Fibroblast of lung (primary cell): ENCODE measurements around the gene OGFR. TPM values are rescaled to one million over a fixed set of nuclear protein-coding genes. Genes with fewer than 3 reads are reported as not detected.

Experiments used
- DNase-seq, 2 donors: peaks; one replicate each; pipeline versions ENCODE4 v3.0.0 to v3.0.0-alpha.2; 2010; ENCODE audit warnings: low read depth in 2 of 2
- H2AFZ ChIP-seq: 2 replicates; pipeline ENCODE4 v1.5.1; 2012; ENCODE audit warnings: low read length, control low read depth, inconsistent platforms
- H3K27ac ChIP-seq: 2 replicates; pipeline ENCODE4 v1.5.1; 2011; ENCODE audit warnings: low read length, control low read depth; ENCODE audit not compliant: insufficient read depth
- H3K27me3 ChIP-seq: 2 replicates; pipeline ENCODE4 v1.5.1; 2011; ENCODE audit warnings: mild to moderate bottlenecking, low read length; ENCODE audit not compliant: control insufficient read depth, insufficient read depth
- H3K36me3 ChIP-seq: 2 replicates; pipeline ENCODE4 v1.5.1; 2011; ENCODE audit warnings: low read length; ENCODE audit not compliant: control insufficient read depth, insufficient read depth
- H3K4me1 ChIP-seq: 2 replicates; pipeline ENCODE4 v1.5.1; 2011; ENCODE audit warnings: low read length; ENCODE audit not compliant: control insufficient read depth, insufficient read depth; ENCODE audit errors: extremely low read depth
- H3K4me2 ChIP-seq: 2 replicates; pipeline ENCODE4 v1.5.1; 2011; ENCODE audit warnings: low read length, control low read depth; ENCODE audit not compliant: insufficient read depth; ENCODE audit errors: extremely low read depth
- H3K4me3 ChIP-seq, 4 experiments: fragments of 200-600 bp in 1 of 4; sonication (generic) in 1 of 4; replicated peaks in 1 of 4; 2 replicates each; pipeline ENCODE4 v1.5.1; 2011 to 2016; ENCODE audit warnings: low read length in 4 of 4, low read depth in 3 of 4, mild to moderate bottlenecking in 3 of 4, control low read depth in 2 of 4, inconsistent platforms in 1 of 4, mixed read lengths in 1 of 4; ENCODE audit not compliant: insufficient read depth in 1 of 4; ENCODE audit errors: control extremely low read depth in 1 of 4
- H3K79me2 ChIP-seq: 2 replicates; pipeline ENCODE4 v1.5.1; 2012; ENCODE audit warnings: mild to moderate bottlenecking, low read length, inconsistent platforms; ENCODE audit not compliant: control insufficient read depth, insufficient read depth
- H3K9ac ChIP-seq: 2 replicates; pipeline ENCODE4 v1.5.1; 2011; ENCODE audit warnings: mild to moderate bottlenecking, low read length, control low read depth; ENCODE audit not compliant: insufficient read depth
- H3K9me3 ChIP-seq: 2 replicates; pipeline ENCODE4 v1.5.1; 2012; ENCODE audit warnings: low read depth, low read length; ENCODE audit not compliant: control insufficient read depth, insufficient read depth
- H4K20me1 ChIP-seq: 2 replicates; pipeline ENCODE4 v1.5.1; 2011; ENCODE audit warnings: low read length; ENCODE audit not compliant: control insufficient read depth, insufficient read depth; ENCODE audit errors: extremely low read depth
- EZH2 ChIP-seq: IDR thresholded peaks from 2 replicates; pipeline ENCODE4 v1.5.1; 2012; ENCODE audit warnings: low read length, control low read depth, mild to moderate bottlenecking; ENCODE audit errors: missing control alignments
- polyA plus RNA-seq, 2 donors: library from polyadenylated mRNA; depleted of rRNA in 1 of 2; stranded (reverse) in 1 of 2; unstranded in 1 of 2; fragments of >200 nt; gene quantifications; 2 replicates each; pipeline ENCODE4 v1.2.1, GENCODE V29; 2011 to 2012; ENCODE audit warnings: missing spikeins in 1 of 2
- total RNA-seq: library from RNA; depleted of rRNA; stranded (reverse); fragments of >200 nt; gene quantifications from 2 replicates; pipeline ENCODE4 v1.2.1, GENCODE V29; 2014
- TF ChIP-seq, protein P1 (sequence below), 2 donors: IDR thresholded peaks in 1 of 2; conservative IDR thresholded peaks in 1 of 2; 1 replicate in 1 of 2; 2 replicates in 1 of 2; pipeline ENCODE4 v1.5.1; 2011 to 2012; ENCODE audit warnings: low read length in 2 of 2, control low read depth in 1 of 2, inconsistent platforms in 1 of 2, low read depth in 1 of 2, mild to moderate bottlenecking in 1 of 2

Gene OGFR
- total and polyA plus RNA-seq, 2 donors (not counting 1 experiment from before 2014, with no cell fraction given): 19.7 to 34.0 TPM

DNA sequence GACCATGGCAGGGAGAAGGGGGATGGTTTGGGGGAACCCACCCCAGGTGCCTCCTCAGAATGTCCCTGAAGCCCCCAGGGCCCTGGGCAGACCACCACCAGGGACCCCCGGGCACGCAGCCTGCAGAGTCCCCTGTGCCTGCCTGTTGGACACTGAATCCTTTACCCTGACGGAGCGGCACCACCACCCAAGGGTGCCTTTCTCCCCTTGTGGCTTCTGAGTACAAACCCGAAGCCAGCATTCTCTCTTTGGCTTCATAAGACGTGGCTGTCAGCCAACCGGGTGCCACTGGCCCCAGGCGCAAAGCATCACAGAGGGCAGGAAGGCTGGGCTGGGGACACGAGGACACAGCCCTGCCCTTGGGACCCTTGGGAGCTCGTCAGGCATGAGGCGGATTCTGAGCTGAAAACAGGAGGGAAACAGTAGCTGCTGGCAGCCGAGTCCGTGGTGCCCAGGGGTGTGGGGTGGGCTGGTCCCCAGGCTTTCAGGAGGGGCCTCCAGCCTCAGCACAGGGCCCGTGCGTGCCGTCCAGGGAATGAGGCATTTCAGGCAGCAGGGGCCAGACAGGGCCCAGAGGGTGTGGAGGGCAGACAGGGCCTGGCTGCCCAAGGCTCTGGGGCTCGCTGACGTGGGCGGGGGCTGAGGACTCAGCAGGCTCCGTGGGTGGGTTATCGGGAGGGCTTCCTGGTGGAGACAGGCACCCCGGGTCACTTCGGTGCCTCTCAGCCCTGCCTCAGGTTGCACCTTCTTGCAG is 15.8 kb downstream of the OGFR start:
- peaks cover 9% of the 10 kb centered on the region for H3K27me3 ChIP-seq
- no peak overlapping the region for H3K4me2 ChIP-seq
- no peaks in the 10 kb centered on the region for H3K79me2 ChIP-seq
- H3K4me3 ChIP-seq: no peak overlapping the region
- H3K9me3 ChIP-seq: no peaks in the 10 kb centered on the region
- H3K27ac ChIP-seq: no peak overlapping the region
- no peaks in the 10 kb centered on the region for H3K36me3 ChIP-seq
- H4K20me1 ChIP-seq: no peaks in the 10 kb centered on the region
- DNase-seq: no peak
- H3K4me1 ChIP-seq: peaks cover 16% of the 10 kb centered on the region
- no peak overlapping the region for H3K9ac ChIP-seq
- H2AFZ ChIP-seq: no peak overlapping the region
- TF ChIP-seq, protein P1, sequence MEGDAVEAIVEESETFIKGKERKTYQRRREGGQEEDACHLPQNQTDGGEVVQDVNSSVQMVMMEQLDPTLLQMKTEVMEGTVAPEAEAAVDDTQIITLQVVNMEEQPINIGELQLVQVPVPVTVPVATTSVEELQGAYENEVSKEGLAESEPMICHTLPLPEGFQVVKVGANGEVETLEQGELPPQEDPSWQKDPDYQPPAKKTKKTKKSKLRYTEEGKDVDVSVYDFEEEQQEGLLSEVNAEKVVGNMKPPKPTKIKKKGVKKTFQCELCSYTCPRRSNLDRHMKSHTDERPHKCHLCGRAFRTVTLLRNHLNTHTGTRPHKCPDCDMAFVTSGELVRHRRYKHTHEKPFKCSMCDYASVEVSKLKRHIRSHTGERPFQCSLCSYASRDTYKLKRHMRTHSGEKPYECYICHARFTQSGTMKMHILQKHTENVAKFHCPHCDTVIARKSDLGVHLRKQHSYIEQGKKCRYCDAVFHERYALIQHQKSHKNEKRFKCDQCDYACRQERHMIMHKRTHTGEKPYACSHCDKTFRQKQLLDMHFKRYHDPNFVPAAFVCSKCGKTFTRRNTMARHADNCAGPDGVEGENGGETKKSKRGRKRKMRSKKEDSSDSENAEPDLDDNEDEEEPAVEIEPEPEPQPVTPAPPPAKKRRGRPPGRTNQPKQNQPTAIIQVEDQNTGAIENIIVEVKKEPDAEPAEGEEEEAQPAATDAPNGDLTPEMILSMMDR (conservative IDR thresholded peaks at IDR 0.05 in 1 of 2, IDR thresholded peaks at IDR 0.05 in 1 of 2; ENCODE audit: low read depth in 1 of 2, low read length in 2 of 2): no peak
- TF ChIP-seq EZH2: no peak

DNA sequence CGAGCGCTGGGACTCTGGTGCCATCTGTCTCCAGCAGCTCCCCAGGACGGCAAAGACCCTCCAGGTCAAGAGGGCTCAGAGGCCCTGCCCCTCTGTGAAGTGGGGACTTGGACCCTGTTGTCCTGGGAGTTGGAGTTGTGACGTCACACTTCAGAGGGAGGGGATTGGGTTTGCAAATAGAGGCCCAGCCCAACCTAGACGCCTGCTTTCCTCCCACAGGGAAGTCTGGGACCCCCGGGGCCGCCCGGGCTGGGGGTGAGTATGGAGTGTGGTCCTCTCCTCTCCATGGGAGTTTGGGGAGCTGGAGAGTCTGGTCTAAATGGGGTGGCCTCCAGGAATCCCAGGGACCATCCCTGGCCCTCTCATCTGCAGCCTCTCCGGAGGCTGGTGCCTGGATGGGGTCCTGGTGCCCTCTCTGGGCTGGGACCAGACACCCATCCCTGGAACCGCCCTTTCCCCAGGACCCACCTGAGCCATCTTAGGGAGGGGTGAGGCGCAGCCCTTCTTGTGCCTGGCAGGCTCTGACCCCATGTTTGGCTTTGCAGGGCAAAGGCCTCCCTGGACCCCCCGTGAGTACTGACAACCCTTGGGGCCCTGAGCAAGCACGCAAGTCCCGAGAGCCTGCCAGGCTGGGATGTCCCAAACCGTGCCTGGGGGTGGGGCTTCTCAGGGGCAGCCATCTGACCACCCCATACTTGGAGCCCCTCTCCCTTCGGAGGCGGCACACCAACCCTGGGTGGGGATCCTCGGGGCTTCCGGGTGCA is 16.5 kb downstream of the OGFR start:
- Histone ChIP-seq H3K79me2 (no peaks in the 10 kb centered on the region), H3K27ac (no peak overlapping the region), H3K9ac (no peak overlapping the region), H3K9me3 (no peaks in the 10 kb centered on the region), H2AFZ (no peak overlapping the region), H3K4me3 (no peak overlapping the region), H3K36me3 (no peaks in the 10 kb centered on the region), H3K4me2 (no peak overlapping the region), H3K27me3 (peaks cover 2% of the 10 kb centered on the region), H3K4me1 (peaks cover 13% of the 10 kb centered on the region), H4K20me1 (no peaks in the 10 kb centered on the region)
- no peak for DNase-seq
- TF ChIP-seq, protein P1 (conservative IDR thresholded peaks at IDR 0.05 in 1 of 2, IDR thresholded peaks at IDR 0.05 in 1 of 2; ENCODE audit: low read depth in 1 of 2, low read length in 2 of 2): no peak
- TF ChIP-seq EZH2: no peak

DNA sequence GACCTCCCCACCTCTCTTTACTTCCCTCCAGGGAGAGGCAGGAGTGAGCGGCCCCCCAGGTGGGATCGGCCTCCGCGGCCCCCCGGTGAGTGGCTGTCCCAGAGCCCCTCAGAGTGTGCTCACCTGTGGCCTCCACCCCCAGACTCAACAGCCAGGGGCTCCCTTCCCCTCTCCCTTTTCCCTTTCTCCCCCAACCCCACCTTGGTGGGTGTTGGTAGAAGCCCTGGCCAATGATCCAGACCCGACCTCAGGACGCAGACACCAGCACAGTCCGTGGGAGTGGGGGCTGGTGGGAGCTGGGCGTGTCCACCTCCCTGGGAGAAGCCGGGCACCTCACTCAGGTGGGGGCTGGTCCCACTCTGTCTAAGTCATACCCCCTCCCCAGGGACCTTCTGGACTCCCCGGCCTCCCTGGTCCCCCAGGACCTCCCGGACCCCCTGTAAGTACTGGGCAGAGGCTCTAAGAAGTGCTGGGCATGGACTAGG is 17.1 kb downstream of the OGFR start:
- DNase-seq: no peak
- Histone ChIP-seq H3K9me3 (no peaks in the 10 kb centered on the region), H3K4me3 (no peak overlapping the region), H3K36me3 (no peaks in the 10 kb centered on the region), H3K9ac (no peak overlapping the region), H3K27me3 (no peaks in the 10 kb centered on the region), H4K20me1 (no peaks in the 10 kb centered on the region), H3K79me2 (no peaks in the 10 kb centered on the region), H3K27ac (no peak overlapping the region), H2AFZ (no peak overlapping the region), H3K4me1 (peaks cover 13% of the 10 kb centered on the region), H3K4me2 (no peak overlapping the region)
- TF ChIP-seq, protein P1 (conservative IDR thresholded peaks at IDR 0.05 in 1 of 2, IDR thresholded peaks at IDR 0.05 in 1 of 2; ENCODE audit: low read depth in 1 of 2, low read length in 2 of 2): no peak
- TF ChIP-seq EZH2: no peak
